Transverse colon (tissue), 4 donors: ENCODE data around the gene PACSIN1. TPM values are rescaled to one million over a fixed set of nuclear protein-coding genes. Genes with fewer than 3 reads are reported as not detected.

Source experiments
- DNase-seq: peaks from one replicate; pipeline ENCODE4 v3.0.0-alpha.2; 2019
- H3K27ac ChIP-seq, 4 donors: fragments of 200-600 bp; sonication (generic); 2 replicates each; pipeline ENCODE4 v1.5.1; 2016 to 2018; ENCODE audit warnings: inconsistent platforms in 4 of 4
- H3K27me3 ChIP-seq: fragments of 200-600 bp; sonication (generic); 2 replicates; pipeline ENCODE4 v1.5.1; 2017; ENCODE audit warnings: inconsistent platforms
- H3K36me3 ChIP-seq, 4 donors: fragments of 200-600 bp; sonication (generic); 2 replicates each; pipeline ENCODE4 v1.5.1; 2017 to 2019; ENCODE audit warnings: inconsistent platforms in 4 of 4
- H3K4me1 ChIP-seq, 4 donors: fragments of 200-600 bp; sonication (generic); 2 replicates each; pipeline ENCODE4 v1.5.1; 2017 to 2020; ENCODE audit warnings: inconsistent platforms in 4 of 4
- H3K4me3 ChIP-seq, 4 donors: fragments of 200-600 bp; sonication (generic); 1 replicate in 1 of 4; 2 replicates in 3 of 4; pipeline versions ENCODE4 v1.5.1 to v1.6.1; 2017 to 2019; ENCODE audit warnings: inconsistent platforms in 4 of 4
- H3K9me3 ChIP-seq, 2 donors: fragments of 200-600 bp; sonication (generic); 2 replicates each; pipeline ENCODE4 v1.5.1; 2017 to 2019; ENCODE audit warnings: inconsistent platforms in 2 of 2
- EP300 ChIP-seq: sonication (generic); formaldehyde crosslinking; IDR thresholded peaks from one replicate; pipeline ENCODE4 v1.6.1; 2017; ENCODE audit warnings: antibody characterized with exemption, low read depth
- POLR2A ChIP-seq: fragments of 450-650 bp; IDR thresholded peaks from one replicate; pipeline ENCODE4 v1.6.1; 2016; ENCODE audit warnings: antibody characterized with exemption, mild to moderate bottlenecking, moderate library complexity
- POLR2AphosphoS5 ChIP-seq, 3 donors: sonication (generic); formaldehyde crosslinking; IDR thresholded peaks; one replicate each; pipeline ENCODE4 v1.6.1; 2016; ENCODE audit warnings: antibody characterized with exemption in 3 of 3
- WGBS, 2 donors: methylation state at CpG; one replicate each; pipeline ENCODE4 v1.1.5; 2018; ENCODE audit warnings: low coverage in 1 of 2; 5-methylcytosine and 5-hydroxymethylcytosine counted together
- in situ Hi-C, 4 donors: fragments of 200-750 bp; cut with MboI; loops; one replicate each; pipeline versions ENCODE4 v1.15.0 to v1.15.1; 2017; ENCODE audit warnings: low sequenced_read_pairs in 3 of 4, low pct_ligation_motif_present in 1 of 4, low pct_unique_long_range_greater_than_20kb in 1 of 4
- intact Hi-C: fragments of 100-400 bp; cut with DNase I; formaldehyde crosslinking; loops from one replicate; pipeline ENCODE4 v1.15.1; 2023; ENCODE audit warnings: low total_unique reads
- total RNA-seq, 4 donors: library from RNA; depleted of rRNA; stranded (reverse); fragments of >200 nt; gene quantifications; one replicate each; pipeline ENCODE4 v1.1.0, GENCODE V29; 2016
- TF ChIP-seq, protein P1 (sequence below), 5 experiments: fragments of 200-600 bp in 3 of 5; fragments of 450-650 bp in 2 of 5; sonication (generic) in 3 of 5; IDR thresholded peaks; 1 replicate in 2 of 5; 2 replicates in 3 of 5; pipeline ENCODE4 v1.5.1; 2016 to 2017; ENCODE audit warnings: antibody characterized with exemption in 5 of 5, inconsistent platforms in 3 of 5, mild to moderate bottlenecking in 2 of 5, moderate library complexity in 1 of 5

The PACSIN1 gene
- total RNA-seq, 4 donors from 2014 or later = 0.27 to 1.9 TPM; not detected in 2

DNA sequence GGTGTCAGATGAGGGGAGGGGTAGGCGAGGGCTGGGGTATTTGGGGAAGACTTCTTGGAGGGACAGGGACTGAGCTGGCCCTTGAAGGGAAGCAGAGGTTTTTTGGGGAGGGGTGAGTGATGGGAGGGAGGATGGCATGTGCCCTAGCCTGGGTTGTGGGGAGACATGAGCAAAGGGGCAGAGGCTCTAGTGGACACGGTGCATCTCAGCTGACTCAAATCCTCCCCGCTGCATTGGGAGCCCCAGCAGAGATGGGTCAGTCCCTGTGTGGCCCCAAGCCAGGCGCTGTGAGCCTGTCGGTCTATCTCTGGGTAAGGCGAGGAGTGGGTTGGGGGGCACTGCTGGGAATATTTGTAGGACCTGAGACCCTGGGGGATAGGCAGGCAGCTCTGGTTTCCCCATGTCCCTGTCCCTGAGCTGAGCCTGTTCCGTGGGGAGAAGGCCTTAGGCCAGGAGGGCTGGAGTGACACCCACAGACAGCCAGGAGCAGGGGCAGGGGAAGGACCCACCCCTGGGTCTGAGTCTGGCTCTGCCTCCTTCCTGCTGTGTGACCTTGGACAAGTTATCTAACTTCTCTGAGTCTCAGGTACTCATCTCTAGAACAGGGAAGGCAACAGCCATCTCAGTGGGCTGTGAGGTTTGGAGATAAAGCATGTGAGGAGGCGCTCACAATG is 54.2 kb downstream of the PACSIN1 start:
- no peak for TF ChIP-seq POLR2AphosphoS5 (IDR thresholded peaks at IDR 0.05)
- TF ChIP-seq, protein P1, sequence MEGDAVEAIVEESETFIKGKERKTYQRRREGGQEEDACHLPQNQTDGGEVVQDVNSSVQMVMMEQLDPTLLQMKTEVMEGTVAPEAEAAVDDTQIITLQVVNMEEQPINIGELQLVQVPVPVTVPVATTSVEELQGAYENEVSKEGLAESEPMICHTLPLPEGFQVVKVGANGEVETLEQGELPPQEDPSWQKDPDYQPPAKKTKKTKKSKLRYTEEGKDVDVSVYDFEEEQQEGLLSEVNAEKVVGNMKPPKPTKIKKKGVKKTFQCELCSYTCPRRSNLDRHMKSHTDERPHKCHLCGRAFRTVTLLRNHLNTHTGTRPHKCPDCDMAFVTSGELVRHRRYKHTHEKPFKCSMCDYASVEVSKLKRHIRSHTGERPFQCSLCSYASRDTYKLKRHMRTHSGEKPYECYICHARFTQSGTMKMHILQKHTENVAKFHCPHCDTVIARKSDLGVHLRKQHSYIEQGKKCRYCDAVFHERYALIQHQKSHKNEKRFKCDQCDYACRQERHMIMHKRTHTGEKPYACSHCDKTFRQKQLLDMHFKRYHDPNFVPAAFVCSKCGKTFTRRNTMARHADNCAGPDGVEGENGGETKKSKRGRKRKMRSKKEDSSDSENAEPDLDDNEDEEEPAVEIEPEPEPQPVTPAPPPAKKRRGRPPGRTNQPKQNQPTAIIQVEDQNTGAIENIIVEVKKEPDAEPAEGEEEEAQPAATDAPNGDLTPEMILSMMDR (IDR thresholded peaks at IDR 0.05) = no peak
- no peak for TF ChIP-seq POLR2A
- TF ChIP-seq EP300 = no peak
- no peak overlapping the region for H3K4me3 ChIP-seq
- in situ Hi-C loops (no loop called here), intact Hi-C loops (no loop called here)
- 93% methylated on average over 8 of the region's 8 CpGs; no CpG with 5 or more reads in 1 of the 2 donors for WGBS, 2 donors
- no peaks in the 10 kb centered on the region for H3K36me3 ChIP-seq
- H3K27me3 ChIP-seq = peaks cover 10% of the 10 kb centered on the region
- H3K27ac ChIP-seq = no peak overlapping the region
- H3K9me3 ChIP-seq = no peaks in the 10 kb centered on the region
- no peaks in the 10 kb centered on the region for H3K4me1 ChIP-seq
- no peak for DNase-seq

DNA sequence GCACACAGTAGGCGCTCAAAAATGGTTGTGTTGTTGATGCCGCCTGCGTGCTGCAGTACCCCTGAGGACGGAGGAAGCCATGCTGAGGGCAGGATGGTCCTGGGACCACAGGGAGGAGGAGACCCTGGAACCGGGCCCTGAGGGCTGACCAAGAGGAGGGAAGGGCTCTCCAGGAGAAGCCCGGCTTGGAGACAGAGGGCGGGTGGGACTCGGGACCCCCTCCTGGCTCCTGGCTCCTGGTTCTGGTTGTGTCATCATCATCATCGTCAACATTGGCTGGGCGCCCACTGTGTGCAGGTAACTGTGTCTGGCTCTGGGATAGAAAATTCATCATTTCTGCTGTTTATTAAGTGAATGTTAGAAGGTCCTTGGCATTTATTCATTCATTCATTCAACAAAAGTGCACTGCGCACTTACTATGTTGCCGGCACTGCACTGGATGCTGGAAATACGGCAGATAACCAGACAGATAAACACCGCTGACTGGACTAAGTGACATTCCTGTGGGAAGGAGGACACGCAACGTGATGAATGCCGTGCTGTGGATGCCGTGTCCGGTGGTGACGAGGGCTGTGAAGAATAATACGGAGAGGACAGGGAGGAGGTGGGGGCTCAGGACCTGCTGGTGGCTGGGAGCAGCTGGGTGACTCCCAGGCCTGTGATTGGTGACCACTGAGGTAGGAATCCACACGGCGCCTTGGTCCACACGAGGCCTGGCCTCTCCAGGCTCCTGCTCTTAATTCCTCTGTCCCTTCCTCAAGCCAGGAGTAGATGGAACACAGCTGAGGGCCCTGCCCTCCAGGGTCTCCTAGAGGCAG is 55.0 kb downstream of the PACSIN1 start:
- intact Hi-C loops = no loop called here
- no peak overlapping the region for H3K27ac ChIP-seq
- no peak overlapping the region for H3K4me3 ChIP-seq
- TF ChIP-seq, protein P1 (IDR thresholded peaks at IDR 0.05) = no peak
- no peak for TF ChIP-seq POLR2A
- no peak for TF ChIP-seq EP300
- TF ChIP-seq POLR2AphosphoS5 (IDR thresholded peaks at IDR 0.05) = no peak
- H3K27me3 ChIP-seq = peaks cover 3% of the 10 kb centered on the region
- H3K9me3 ChIP-seq = no peaks in the 10 kb centered on the region
- 87 to 90% methylated on average over 9 to 24 of the region's 24 CpGs for WGBS, 2 donors
- H3K36me3 ChIP-seq = no peaks in the 10 kb centered on the region
- no peaks in the 10 kb centered on the region for H3K4me1 ChIP-seq
- DNase-seq = no peak
- in situ Hi-C loops = no loop called here

DNA sequence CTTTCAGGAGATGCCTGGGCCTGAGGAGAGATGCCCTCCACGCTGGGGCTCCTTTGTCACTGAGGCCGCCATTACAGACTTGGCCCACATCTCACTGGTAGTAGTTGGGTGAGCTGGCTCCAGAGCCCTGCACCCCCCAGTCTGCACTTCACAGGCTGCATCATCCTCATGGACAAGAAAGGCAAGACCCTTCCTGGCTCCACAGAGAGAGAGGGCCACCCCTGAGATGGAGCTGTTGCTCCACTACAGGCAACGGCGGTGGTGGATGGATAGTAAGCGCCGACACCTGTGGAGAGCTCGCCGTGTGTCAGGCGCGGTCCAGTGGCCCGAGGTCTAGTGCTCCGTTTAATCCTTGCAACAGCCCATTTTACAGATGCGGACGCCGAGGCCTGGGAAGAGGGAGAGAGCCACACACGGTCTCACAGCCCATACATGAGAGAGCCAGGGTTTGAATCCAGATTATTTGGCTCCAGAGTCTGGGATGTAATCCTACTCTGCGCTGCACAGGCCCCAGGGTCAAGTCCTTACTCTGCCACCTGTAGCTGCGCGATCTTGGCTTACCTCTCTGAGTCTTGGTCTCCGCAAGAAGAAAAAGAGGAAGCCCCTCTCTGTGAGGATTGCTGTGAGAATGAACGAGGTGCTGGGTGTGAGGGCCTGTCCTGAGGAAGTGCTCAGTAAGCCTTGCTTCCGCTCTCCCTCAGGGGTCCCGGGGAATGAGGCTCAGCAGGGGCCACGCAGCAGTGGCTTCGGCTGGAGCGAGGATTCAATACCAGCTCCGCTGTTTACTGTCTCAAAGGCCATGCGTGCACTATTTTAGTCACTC is 55.8 kb downstream of the PACSIN1 start:
- intact Hi-C loops (no loop called here), in situ Hi-C loops (no loop called here)
- H3K36me3 ChIP-seq = no peaks in the 10 kb centered on the region
- TF ChIP-seq POLR2AphosphoS5 (IDR thresholded peaks at IDR 0.05) = no peak
- no peak for TF ChIP-seq POLR2A
- no peak for TF ChIP-seq EP300
- TF ChIP-seq, protein P1 (IDR thresholded peaks at IDR 0.05) = no peak
- no peak overlapping the region for H3K27ac ChIP-seq
- peaks cover 0 to 5% (median 4%) of the 10 kb centered on the region in 4 donors for H3K4me1 ChIP-seq
- DNase-seq = no peak
- WGBS, 2 donors = 94% methylated on average over 28 of the region's 28 CpGs; no CpG with 5 or more reads in 1 of the 2 donors
- no peak overlapping the region for H3K4me3 ChIP-seq
- no peaks in the 10 kb centered on the region for H3K27me3 ChIP-seq
- no peaks in the 10 kb centered on the region for H3K9me3 ChIP-seq

DNA sequence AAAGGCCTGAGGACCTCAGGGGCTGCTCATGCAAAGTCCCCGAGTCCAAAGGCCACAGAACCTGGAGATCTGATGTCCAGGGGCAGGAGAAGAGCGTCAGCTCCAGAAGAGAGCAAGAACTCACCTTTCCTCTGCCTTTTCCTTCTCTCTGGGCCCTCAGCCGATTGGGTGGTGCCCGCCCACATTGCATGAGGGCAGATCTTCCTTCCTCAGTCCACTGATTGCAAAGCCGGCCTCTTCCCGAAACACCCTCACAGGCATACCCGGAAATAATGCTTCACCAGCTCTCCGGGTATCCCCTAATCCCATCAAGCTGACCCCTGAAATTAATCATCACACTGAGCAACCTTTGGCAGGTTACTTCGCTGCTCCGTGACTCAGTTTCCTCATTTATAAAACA is 56.9 kb downstream of the PACSIN1 start:
- H3K9me3 ChIP-seq = no peaks in the 10 kb centered on the region
- in situ Hi-C loops (no loop called here), intact Hi-C loops (no loop called here)
- no peaks in the 10 kb centered on the region for H3K36me3 ChIP-seq
- WGBS, 2 donors = 76 to 80% methylated on average over 4 to 10 of the region's 10 CpGs
- H3K4me1 ChIP-seq = peaks cover 0 to 12% (median 10%) of the 10 kb centered on the region in 4 donors
- TF ChIP-seq EP300 (no peak), POLR2AphosphoS5 (IDR thresholded peaks at IDR 0.05) (no peak), POLR2A (no peak)
- TF ChIP-seq, protein P1 (IDR thresholded peaks at IDR 0.05) = no peak
- H3K4me3 ChIP-seq = no peak overlapping the region
- no peak for DNase-seq
- no peaks in the 10 kb centered on the region for H3K27me3 ChIP-seq
- no peak overlapping the region for H3K27ac ChIP-seq
